SJCRH30 (cell line): ENCODE measurements around the gene LY6G6C. TPM values are rescaled to one million over a fixed set of nuclear protein-coding genes. Genes with fewer than 3 reads are reported as not detected.
A peak's percentile ranks its signal among the peaks of the same experiment; 100 is the strongest.

Experiments
- DNase-seq, 2 experiments: peaks; one replicate each; pipeline ENCODE4 v3.0.0-alpha.2; 2015 to 2020
- H3K27ac ChIP-seq: fragments of 250-450 bp; sonication (Bioruptor Pico); 2 replicates; pipeline ENCODE4 v1.5.1; 2020; ENCODE audit warnings: mild to moderate bottlenecking, moderate library complexity
- H3K27me3 ChIP-seq: fragments of 250-450 bp; sonication (Bioruptor Pico); 2 replicates; pipeline ENCODE4 v1.5.1; 2020; ENCODE audit warnings: mild to moderate bottlenecking, moderate library complexity
- H3K36me3 ChIP-seq: fragments of 250-450 bp; sonication (Bioruptor Pico); 2 replicates; pipeline ENCODE4 v1.5.1; 2020; ENCODE audit warnings: mild to moderate bottlenecking, moderate library complexity
- H3K4me1 ChIP-seq: fragments of 250-450 bp; sonication (Bioruptor Pico); 2 replicates; pipeline ENCODE4 v1.5.1; 2020; ENCODE audit warnings: mild to moderate bottlenecking, moderate library complexity
- H3K4me3 ChIP-seq: fragments of 250-450 bp; sonication (Bioruptor Pico); 2 replicates; pipeline ENCODE4 v1.5.1; 2020; ENCODE audit warnings: mild to moderate bottlenecking, moderate library complexity
- H3K9me3 ChIP-seq: fragments of 250-450 bp; sonication (Bioruptor Pico); replicated peaks from 2 replicates; pipeline ENCODE4 v1.5.1; 2020; ENCODE audit warnings: mild to moderate bottlenecking, moderate library complexity
- total RNA-seq: library from RNA; depleted of rRNA; stranded (reverse); fragments of >200 nt; shearing (Covaris generic); gene quantifications from 2 replicates; pipeline ENCODE4 v1.2.3, GENCODE V29; 2014

Gene LY6G6C
- total RNA-seq, 1 experiment from 2014 or later, result not detected

GRCh38 chr6:31692353-31692752 lies 29.2 kb downstream of the LY6G6C start:
- Histone ChIP-seq H3K27me3 (no peaks in the 10 kb centered on the region), H3K27ac (no peak overlapping the region), H3K4me3 (no peak overlapping the region), H3K36me3 (peaks cover 3% of the 10 kb centered on the region), H3K9me3 (no peaks in the 10 kb centered on the region), H3K4me1 (peaks cover 5% of the 10 kb centered on the region)
- no peak for DNase-seq

- Histone ChIP-seq H3K36me3 (peaks cover 7% of the 10 kb centered on the region), H3K27me3 (no peaks in the 10 kb centered on the region), H3K27ac (no peak overlapping the region), H3K4me1 (peaks cover 10% of the 10 kb centered on the region), H3K9me3 (no peaks in the 10 kb centered on the region), H3K4me3 (no peak overlapping the region)
- DNase-seq, result no peak
Measured at GRCh38 chr6:31691564-31692108, 29.9 kb downstream of the LY6G6C start.

- H3K4me1 ChIP-seq, result peaks cover 10% of the 10 kb centered on the region
- H3K9me3 ChIP-seq, result no peaks in the 10 kb centered on the region
- no peak for DNase-seq
- H3K27ac ChIP-seq, result no peak overlapping the region
- H3K36me3 ChIP-seq, result peaks cover 7% of the 10 kb centered on the region
- H3K27me3 ChIP-seq, result no peaks in the 10 kb centered on the region
- H3K4me3 ChIP-seq, result no peak overlapping the region
Measured at GRCh38 chr6:31691078-31691463, 30.5 kb downstream of the LY6G6C start.

GRCh38 chr6:31690231-31691077 lies 31.1 kb downstream of the LY6G6C start:
- DNase-seq, result no peak
- Histone ChIP-seq H3K36me3 (peaks cover 7% of the 10 kb centered on the region), H3K4me1 (peaks cover 10% of the 10 kb centered on the region), H3K4me3 (no peak overlapping the region), H3K27ac (no peak overlapping the region), H3K9me3 (no peaks in the 10 kb centered on the region), H3K27me3 (no peaks in the 10 kb centered on the region)

- Histone ChIP-seq H3K27ac (no peak overlapping the region), H3K36me3 (peaks cover 7% of the 10 kb centered on the region), H3K4me3 (no peak overlapping the region), H3K4me1 (peaks cover 10% of the 10 kb centered on the region), H3K27me3 (no peaks in the 10 kb centered on the region), H3K9me3 (no peaks in the 10 kb centered on the region)
- DNase-seq, result no peak
Measured at GRCh38 chr6:31689249-31690110, 32.1 kb downstream of the LY6G6C start.

- Histone ChIP-seq H3K4me1 (peaks cover 17% of the 10 kb centered on the region), H3K4me3 (no peak overlapping the region), H3K27me3 (no peaks in the 10 kb centered on the region), H3K27ac (peak overlapping the region; percentile 39), H3K9me3 (no peaks in the 10 kb centered on the region), H3K36me3 (peaks cover 7% of the 10 kb centered on the region)
- no peak for DNase-seq
Measured at GRCh38 chr6:31687860-31688693, 33.5 kb downstream of the LY6G6C start.

GRCh38 chr6:31687321-31687720 lies 34.2 kb downstream of the LY6G6C start:
- DNase-seq, result peak; percentile 84 to 87
- Histone ChIP-seq H3K9me3 (no peaks in the 10 kb centered on the region), H3K4me1 (peaks cover 17% of the 10 kb centered on the region), H3K4me3 (no peak overlapping the region), H3K36me3 (peaks cover 6% of the 10 kb centered on the region), H3K27me3 (no peaks in the 10 kb centered on the region), H3K27ac (peak overlapping the region; percentile 39)

- Histone ChIP-seq H3K4me3 (no peak overlapping the region), H3K27me3 (no peaks in the 10 kb centered on the region), H3K9me3 (no peaks in the 10 kb centered on the region), H3K4me1 (peaks cover 17% of the 10 kb centered on the region), H3K27ac (no peak overlapping the region), H3K36me3 (peaks cover 5% of the 10 kb centered on the region)
- DNase-seq, result no peak
Measured at GRCh38 chr6:31686483-31686882, 35.1 kb downstream of the LY6G6C start.

GRCh38 chr6:31683591-31683990 lies 38.0 kb downstream of the LY6G6C start:
- Histone ChIP-seq H3K27ac (no peak overlapping the region), H3K9me3 (no peaks in the 10 kb centered on the region), H3K4me1 (peaks cover 17% of the 10 kb centered on the region), H3K36me3 (peaks cover 5% of the 10 kb centered on the region; the same call in 1 of the 2 replicates), H3K27me3 (no peaks in the 10 kb centered on the region), H3K4me3 (no peak overlapping the region)
- DNase-seq, result no peak

GRCh38 chr6:31681135-31681671 lies 40.3 kb downstream of the LY6G6C start:
- Histone ChIP-seq H3K27ac (no peak overlapping the region), H3K9me3 (no peaks in the 10 kb centered on the region), H3K27me3 (no peaks in the 10 kb centered on the region), H3K36me3 (no peaks in the 10 kb centered on the region), H3K4me3 (no peak overlapping the region), H3K4me1 (peaks cover 8% of the 10 kb centered on the region; the same call in 1 of the 2 replicates)
- no peak for DNase-seq

- Histone ChIP-seq H3K36me3 (no peaks in the 10 kb centered on the region), H3K27ac (no peak within 1 kb of the TSS), H3K4me3 (no peak within 1 kb of the TSS), H3K27me3 (no peaks in the 10 kb centered on the region), H3K4me1 (peaks cover 8% of the 10 kb centered on the region; the same call in 1 of the 2 replicates), H3K9me3 (no peaks in the 10 kb centered on the region)
- DNase-seq, result peak; percentile 78 to 83
Measured at GRCh38 chr6:31680226-31681134, 41.1 kb downstream of the LY6G6C start, which contains the start of gene LY6G5C. TSS of gene LY6G5C (minus strand) at chr6:31681067. CDS start at chr6:31680373, 694 bp downstream.

GRCh38 chr6:31677955-31678354 lies 43.6 kb downstream of the LY6G6C start:
- no peak for DNase-seq

GRCh38 chr6:31676904-31677303 lies 44.6 kb downstream of the LY6G6C start:
- Histone ChIP-seq H3K9me3 (no peaks in the 10 kb centered on the region), H3K4me3 (no peak overlapping the region), H3K36me3 (peaks cover 5% of the 10 kb centered on the region; the same call in 1 of the 2 replicates), H3K27me3 (no peaks in the 10 kb centered on the region), H3K4me1 (no peaks in the 10 kb centered on the region), H3K27ac (no peak overlapping the region)
- no peak for DNase-seq

More at GRCh38 chr6:31677955-31678354, 43.6 kb downstream of the LY6G6C start:
- H3K9me3 ChIP-seq, result no peaks in the 10 kb centered on the region
- no peaks in the 10 kb centered on the region for H3K27me3 ChIP-seq
- H3K36me3 ChIP-seq, result no peaks in the 10 kb centered on the region; the same call in 1 of the 2 replicates
- H3K27ac ChIP-seq, result no peak overlapping the region
- no peaks in the 10 kb centered on the region for H3K4me1 ChIP-seq
- H3K4me3 ChIP-seq, result no peak overlapping the region
